SK-N-MC (cell line): ENCODE measurements around the gene COL4A3.

Experiments
- DNase-seq: peaks from one replicate; pipeline ENCODE4 v3.0.0-alpha.2; 2011; ENCODE audit warnings: low read depth, low spot score
- H3K27ac ChIP-seq: fragments of 200-600 bp; sonication (generic); 2 replicates; pipeline ENCODE4 v1.5.1; 2016; ENCODE audit warnings: mixed run types
- H3K36me3 ChIP-seq: fragments of 200-600 bp; sonication (generic); 2 replicates; pipeline ENCODE4 v1.6.1; 2017; ENCODE audit warnings: antibody characterized with exemption, low read length, mixed read lengths; ENCODE audit not compliant: insufficient read depth
- H3K4me3 ChIP-seq: fragments of 200-600 bp; sonication (generic); 2 replicates; pipeline ENCODE4 v1.5.1; 2016
- H3K9ac ChIP-seq: fragments of 200-600 bp; sonication (generic); 2 replicates; pipeline ENCODE4 v1.8.0; 2017; ENCODE audit warnings: mixed run types, mixed read lengths; ENCODE audit not compliant: insufficient read length
- H3K9me3 ChIP-seq: fragments of 200-600 bp; sonication (generic); 2 replicates; pipeline ENCODE4 v1.6.1; 2017; ENCODE audit warnings: low read depth, mild to moderate bottlenecking, antibody characterized with exemption, low read length, moderate library complexity, mixed read lengths
- EZH2 ChIP-seq: fragments of 200-600 bp; sonication (generic); IDR thresholded peaks from one replicate; pipeline ENCODE4 v1.6.1; 2017; ENCODE audit warnings: antibody characterized with exemption
- FOXP2 ChIP-seq: optimal IDR thresholded peaks from 2 replicates; pipeline ENCODE3; 2011; ENCODE audit warnings: mild to moderate bottlenecking, moderate library complexity; ENCODE audit not compliant: insufficient read depth; ENCODE audit errors: extremely low read length, control extremely low read depth
- POLR2AphosphoS5 ChIP-seq: IDR thresholded peaks from 2 replicates; pipeline ENCODE4 v1.6.1; 2012; ENCODE audit warnings: mild to moderate bottlenecking, low read depth, low read length, borderline replicate concordance

Gene COL4A3

GRCh38 chr2:227238238-227239237 is 74.1 kb downstream of the COL4A3 start:
- TF ChIP-seq POLR2AphosphoS5 (no peak), FOXP2 (no peak), EZH2 (no peak)
- no peaks in the 10 kb centered on the region for H3K9me3 ChIP-seq
- no peak overlapping the region for H3K4me3 ChIP-seq
- H3K9ac ChIP-seq = no peak overlapping the region
- H3K27ac ChIP-seq = no peak overlapping the region
- peak; percentile 50 for DNase-seq
- H3K36me3 ChIP-seq = no peaks in the 10 kb centered on the region

DNA sequence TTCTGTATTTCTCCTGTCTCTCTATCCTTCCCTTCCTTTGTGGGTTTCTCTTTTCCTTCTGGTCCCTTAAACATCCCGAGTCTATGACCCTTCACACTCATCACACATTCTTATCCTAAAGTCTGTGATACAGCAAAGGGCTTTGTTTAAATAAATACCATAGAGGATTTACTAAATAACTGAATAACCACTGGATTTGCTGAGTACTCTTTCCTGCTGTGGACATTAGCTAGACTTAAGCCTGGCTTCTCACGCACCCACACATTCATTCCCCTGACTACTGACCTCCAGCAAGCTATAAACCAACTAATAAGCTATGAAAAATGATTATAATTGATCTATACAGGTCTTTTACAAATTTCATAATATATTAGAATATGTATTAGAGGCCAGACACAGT is 76.6 kb downstream of the COL4A3 start:
- Histone ChIP-seq H3K4me3 (no peak overlapping the region), H3K36me3 (no peaks in the 10 kb centered on the region), H3K9me3 (no peaks in the 10 kb centered on the region), H3K27ac (no peak overlapping the region), H3K9ac (no peak overlapping the region)
- TF ChIP-seq POLR2AphosphoS5 (no peak), EZH2 (no peak), FOXP2 (no peak)
- no peak for DNase-seq

- DNase-seq = no peak
- H3K9ac ChIP-seq = no peak overlapping the region
- no peaks in the 10 kb centered on the region for H3K36me3 ChIP-seq
Measured at GRCh38 chr2:227248876-227249275, 84.5 kb downstream of the COL4A3 start.

GRCh38 chr2:227252831-227253230 is 88.4 kb downstream of the COL4A3 start:
- TF ChIP-seq EZH2 = no peak
- no peak for TF ChIP-seq FOXP2
- TF ChIP-seq POLR2AphosphoS5 = no peak
- Histone ChIP-seq H3K9ac (no peak overlapping the region), H3K36me3 (no peaks in the 10 kb centered on the region), H3K4me3 (no peak overlapping the region), H3K9me3 (no peaks in the 10 kb centered on the region), H3K27ac (no peak overlapping the region)
- no peak for DNase-seq

More at GRCh38 chr2:227248876-227249275, 84.5 kb downstream of the COL4A3 start:
- Histone ChIP-seq H3K4me3 (no peak overlapping the region), H3K27ac (no peak overlapping the region), H3K9me3 (no peaks in the 10 kb centered on the region)
- TF ChIP-seq POLR2AphosphoS5 (no peak), EZH2 (no peak), FOXP2 (no peak)

DNA sequence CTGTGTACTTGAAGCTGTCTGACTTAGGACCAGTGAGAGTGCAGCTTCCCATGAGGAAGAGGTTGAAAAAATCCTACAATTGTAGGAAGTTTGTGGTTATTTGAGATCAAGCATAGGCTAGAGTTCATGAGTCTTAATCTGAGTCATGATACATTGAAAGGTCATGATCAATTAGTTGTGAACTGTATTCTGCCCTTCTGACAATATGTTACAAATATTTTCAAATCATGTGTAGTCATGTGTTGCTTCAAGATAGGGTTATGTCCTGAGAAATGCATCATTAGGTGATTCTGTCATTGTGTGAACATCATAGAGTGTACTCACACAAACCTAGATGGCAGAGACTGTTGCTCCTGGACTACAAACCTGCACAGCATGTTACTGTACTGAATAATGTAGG is 92.2 kb downstream of the COL4A3 start:
- Histone ChIP-seq H3K9me3 (no peaks in the 10 kb centered on the region), H3K9ac (no peak overlapping the region), H3K4me3 (no peak overlapping the region), H3K36me3 (no peaks in the 10 kb centered on the region), H3K27ac (no peak overlapping the region)
- no peak for DNase-seq
- TF ChIP-seq POLR2AphosphoS5 (no peak), EZH2 (no peak), FOXP2 (no peak)

DNA sequence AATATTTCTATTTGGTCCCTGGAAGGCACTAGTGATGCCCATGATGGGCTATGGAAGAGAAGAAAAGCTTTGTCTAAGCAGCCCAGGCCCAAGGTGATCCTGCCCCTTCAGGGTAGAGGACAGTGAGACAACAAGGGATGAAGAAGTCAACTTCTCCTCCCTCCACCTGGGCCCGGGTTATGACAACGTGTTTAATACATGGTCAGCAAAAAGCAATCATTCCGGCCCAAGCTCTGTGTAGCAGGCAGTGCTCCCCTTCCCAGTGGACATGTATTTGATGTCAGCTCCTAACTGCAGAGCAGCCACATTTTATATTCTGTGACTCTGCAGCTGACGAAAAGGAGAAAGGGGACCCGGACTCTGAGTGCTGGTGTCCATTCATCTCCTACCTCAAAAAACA is 93.4 kb downstream of the COL4A3 start:
- TF ChIP-seq POLR2AphosphoS5 (no peak), EZH2 (no peak), FOXP2 (no peak)
- DNase-seq = no peak
- no peaks in the 10 kb centered on the region for H3K36me3 ChIP-seq

DNA sequence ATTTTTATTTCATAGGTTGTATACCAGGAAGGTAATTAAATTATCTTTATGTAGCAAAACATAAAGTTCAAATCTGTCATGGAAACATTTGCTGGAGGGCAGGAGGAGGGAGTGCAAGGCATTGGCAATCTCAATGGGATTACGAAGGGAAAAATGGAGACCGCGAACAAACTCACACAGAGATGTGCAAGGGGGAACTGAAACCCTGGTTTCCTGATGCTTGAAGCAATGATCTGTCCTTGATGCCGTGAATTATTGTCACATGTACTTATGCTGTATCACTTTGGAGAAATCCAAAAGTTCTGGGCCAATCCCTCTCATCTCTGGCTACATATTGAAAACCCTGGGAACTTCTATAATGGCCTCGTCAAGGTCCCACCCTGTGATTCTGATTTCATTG is 95.6 kb downstream of the COL4A3 start:
- no peak for DNase-seq
- Histone ChIP-seq H3K4me3 (no peak overlapping the region), H3K9ac (no peak overlapping the region), H3K36me3 (no peaks in the 10 kb centered on the region), H3K9me3 (no peaks in the 10 kb centered on the region), H3K27ac (no peak overlapping the region)
- no peak for TF ChIP-seq POLR2AphosphoS5
- no peak for TF ChIP-seq FOXP2
- TF ChIP-seq EZH2 = no peak

More for the DNA sequence above, 93.4 kb downstream of the COL4A3 start:
- no peaks in the 10 kb centered on the region for H3K9me3 ChIP-seq
- H3K4me3 ChIP-seq = no peak overlapping the region
- H3K27ac ChIP-seq = no peak overlapping the region
- no peak overlapping the region for H3K9ac ChIP-seq

DNA sequence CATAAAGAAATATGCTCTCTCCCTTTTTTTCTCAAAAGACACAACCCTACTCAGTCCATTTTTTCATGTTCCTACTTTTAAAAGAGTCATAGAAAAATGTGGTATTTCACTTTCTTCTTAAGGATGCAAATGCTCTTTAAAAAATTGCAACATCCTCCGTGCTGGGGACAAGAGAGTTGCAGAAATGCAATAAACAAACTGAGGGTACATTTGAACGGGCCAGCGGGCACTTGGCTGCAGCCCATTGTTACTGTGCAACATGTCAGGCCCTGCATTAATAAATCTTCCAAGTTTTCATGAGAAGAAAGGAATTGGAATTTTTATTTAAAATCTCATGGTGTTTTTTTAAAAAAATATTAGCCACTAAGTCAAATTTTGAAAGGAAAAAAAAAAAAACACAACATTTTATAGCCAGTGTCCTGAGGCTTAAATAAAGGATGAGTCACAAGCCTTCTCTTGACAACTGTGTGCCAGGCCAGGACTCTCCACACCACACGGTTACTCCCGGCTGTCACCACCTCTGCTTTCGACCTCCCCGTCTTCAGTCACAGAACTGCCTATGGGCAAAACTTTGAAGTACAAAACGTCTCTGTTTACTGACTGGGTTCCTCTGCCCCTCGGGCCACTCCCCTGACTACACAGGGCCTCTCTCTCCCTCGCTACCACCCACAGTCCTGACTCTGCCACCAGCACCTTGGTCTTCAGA is 103.1 kb downstream of the COL4A3 start:
- TF ChIP-seq POLR2AphosphoS5 (no peak), FOXP2 (no peak), EZH2 (no peak)
- Histone ChIP-seq H3K36me3 (no peaks in the 10 kb centered on the region), H3K4me3 (no peak overlapping the region), H3K9me3 (no peaks in the 10 kb centered on the region), H3K9ac (no peak overlapping the region), H3K27ac (no peak overlapping the region)
- DNase-seq = no peak
